Lower leg skin (tissue), 4 donors: ENCODE results near the gene PPP6R3. TPM values are rescaled to one million over a fixed set of nuclear protein-coding genes. Genes with fewer than 3 reads are reported as not detected.

Experiments
- DNase-seq, 2 donors: peaks; one replicate each; pipeline ENCODE4 v3.0.0-alpha.2; 2019; ENCODE audit warnings: low spot score in 2 of 2
- H3K4me3 ChIP-seq: fragments of 200-600 bp; sonication (generic); 2 replicates; pipeline ENCODE4 v1.5.1; 2017; ENCODE audit warnings: mild to moderate bottlenecking, low read depth; ENCODE audit not compliant: poor library complexity, severe bottlenecking
- POLR2A ChIP-seq, 2 donors: fragments of 450-650 bp; IDR thresholded peaks; one replicate each; pipeline ENCODE4 v1.6.1; 2016 to 2017; ENCODE audit warnings: antibody characterized with exemption in 2 of 2, mild to moderate bottlenecking in 1 of 2, moderate library complexity in 1 of 2
- WGBS, 2 donors: methylation state at CpG; one replicate each; pipeline ENCODE4 v1.1.5; 2018; 5-methylcytosine and 5-hydroxymethylcytosine counted together
- intact Hi-C: fragments of 100-400 bp; cut with DNase I; formaldehyde crosslinking; loops from one replicate; pipeline ENCODE4 v1.15.0; 2023; ENCODE audit warnings: low total_unique reads
- total RNA-seq, 4 donors: library from RNA; depleted of rRNA; stranded (reverse); fragments of >200 nt; gene quantifications; one replicate each; pipeline ENCODE4 v1.1.0, GENCODE V29; 2016
- TF ChIP-seq, protein P1 (sequence below), 3 donors: fragments of 450-650 bp; IDR thresholded peaks; one replicate each; pipeline ENCODE4 v1.5.1; 2016; ENCODE audit warnings: antibody characterized with exemption in 3 of 3, mild to moderate bottlenecking in 3 of 3, moderate library complexity in 2 of 3

The PPP6R3 gene
- total RNA-seq, 4 donors from 2014 or later = 74.2 to 119 (median 88.6) TPM

- intact Hi-C loops = no loop called here
- WGBS, 2 donors = 91 to 94% methylated on average over 6 of the region's 6 CpGs
- H3K4me3 ChIP-seq = no peak overlapping the region
- no peak for DNase-seq
- TF ChIP-seq POLR2A (IDR thresholded peaks at IDR 0.05) = no peak
- TF ChIP-seq, protein P1, sequence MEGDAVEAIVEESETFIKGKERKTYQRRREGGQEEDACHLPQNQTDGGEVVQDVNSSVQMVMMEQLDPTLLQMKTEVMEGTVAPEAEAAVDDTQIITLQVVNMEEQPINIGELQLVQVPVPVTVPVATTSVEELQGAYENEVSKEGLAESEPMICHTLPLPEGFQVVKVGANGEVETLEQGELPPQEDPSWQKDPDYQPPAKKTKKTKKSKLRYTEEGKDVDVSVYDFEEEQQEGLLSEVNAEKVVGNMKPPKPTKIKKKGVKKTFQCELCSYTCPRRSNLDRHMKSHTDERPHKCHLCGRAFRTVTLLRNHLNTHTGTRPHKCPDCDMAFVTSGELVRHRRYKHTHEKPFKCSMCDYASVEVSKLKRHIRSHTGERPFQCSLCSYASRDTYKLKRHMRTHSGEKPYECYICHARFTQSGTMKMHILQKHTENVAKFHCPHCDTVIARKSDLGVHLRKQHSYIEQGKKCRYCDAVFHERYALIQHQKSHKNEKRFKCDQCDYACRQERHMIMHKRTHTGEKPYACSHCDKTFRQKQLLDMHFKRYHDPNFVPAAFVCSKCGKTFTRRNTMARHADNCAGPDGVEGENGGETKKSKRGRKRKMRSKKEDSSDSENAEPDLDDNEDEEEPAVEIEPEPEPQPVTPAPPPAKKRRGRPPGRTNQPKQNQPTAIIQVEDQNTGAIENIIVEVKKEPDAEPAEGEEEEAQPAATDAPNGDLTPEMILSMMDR (IDR thresholded peaks at IDR 0.05) = no peak
These were observed 41.3 kb downstream of the PPP6R3 start for GRCh38 chr11:68501813-68502212.

GRCh38 chr11:68503251-68503687 is 42.7 kb downstream of the PPP6R3 start:
- intact Hi-C loops = no loop called here
- no peak for DNase-seq
- H3K4me3 ChIP-seq = no peak overlapping the region
- TF ChIP-seq POLR2A (IDR thresholded peaks at IDR 0.05) = no peak
- TF ChIP-seq, protein P1 (IDR thresholded peaks at IDR 0.05) = no peak
- 29 to 33% methylated on average over 9 of the region's 9 CpGs for WGBS, 2 donors

- no peak overlapping the region for H3K4me3 ChIP-seq
- no peak for DNase-seq
- intact Hi-C loops = no loop called here
- WGBS, 2 donors = 56 to 58% methylated on average over 3 of the region's 3 CpGs
- TF ChIP-seq POLR2A (IDR thresholded peaks at IDR 0.05) = no peak
- TF ChIP-seq, protein P1 (IDR thresholded peaks at IDR 0.05) = no peak
These were observed 43.2 kb downstream of the PPP6R3 start for GRCh38 chr11:68503792-68504191.

DNA sequence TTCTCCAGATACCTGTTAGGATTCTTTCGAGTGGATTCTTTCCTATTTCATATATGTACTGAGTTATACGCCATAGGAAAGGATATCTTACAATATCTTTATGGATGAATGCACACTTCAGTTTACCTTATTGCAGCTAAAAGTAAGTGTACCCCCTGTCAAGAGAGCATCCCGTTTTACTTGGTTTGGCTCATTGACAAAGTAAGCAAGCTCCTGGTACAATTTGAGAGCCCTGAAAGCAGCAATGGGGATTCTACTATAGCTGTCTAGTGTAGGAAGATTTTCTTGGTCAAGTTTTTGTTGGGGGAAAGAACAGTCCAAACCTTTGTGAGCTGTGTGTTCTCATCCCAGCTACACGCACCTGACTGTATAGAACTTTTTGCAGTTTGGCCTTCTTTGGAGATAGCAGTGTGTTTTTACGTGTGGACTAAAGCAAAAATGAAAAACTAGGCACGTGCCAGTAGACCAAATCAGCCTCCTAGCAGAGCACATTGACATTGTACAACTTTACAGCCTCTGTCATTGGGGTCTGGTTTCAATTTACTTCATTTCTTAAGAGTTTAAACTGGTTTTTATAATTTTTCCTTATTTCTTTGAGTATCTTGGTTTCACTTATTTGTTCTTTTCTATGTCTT is 44.0 kb downstream of the PPP6R3 start:
- no peak for DNase-seq
- intact Hi-C loops = no loop called here
- 62 to 65% methylated on average over 6 of the region's 6 CpGs for WGBS, 2 donors
- no peak for TF ChIP-seq POLR2A (IDR thresholded peaks at IDR 0.05)
- TF ChIP-seq, protein P1 (IDR thresholded peaks at IDR 0.05) = no peak
- H3K4me3 ChIP-seq = no peak overlapping the region

GRCh38 chr11:68505596-68505995 is 45.0 kb downstream of the PPP6R3 start:
- H3K4me3 ChIP-seq = no peak overlapping the region
- DNase-seq = no peak
- intact Hi-C loops = no loop called here
- 13 to 16% methylated on average over 2 of the region's 2 CpGs for WGBS, 2 donors
- TF ChIP-seq, protein P1 (IDR thresholded peaks at IDR 0.05) = no peak
- TF ChIP-seq POLR2A (IDR thresholded peaks at IDR 0.05) = no peak

- TF ChIP-seq POLR2A (IDR thresholded peaks at IDR 0.05) = no peak
- TF ChIP-seq, protein P1 (IDR thresholded peaks at IDR 0.05) = no peak
- intact Hi-C loops = loop anchor here (1.0 kb wide), 1 partner anchor 15 kb away; no protein-coding TSS in a partner anchor
- no peak overlapping the region for H3K4me3 ChIP-seq
- WGBS, 2 donors = 81 to 84% methylated on average over 3 of the region's 3 CpGs
- DNase-seq = no peak
These were observed 46.4 kb downstream of the PPP6R3 start for GRCh38 chr11:68506908-68507307.
